Measurements from ENCODE around the gene AMOTL1. TPM values are rescaled to one million over a fixed set of nuclear protein-coding genes. Genes with fewer than 3 reads are reported as not detected.
A peak's percentile ranks its signal among the peaks of the same experiment; 100 is the strongest.

AMOTL1 gene
- total RNA-seq, 1 donor: 64.7 TPM

- peak; percentile 49 for DNase-seq (ENCODE audit: low read depth)
- no peak overlapping the region for H3K4me3 ChIP-seq (ENCODE audit: low read depth, low read length)
- TF ChIP-seq CTCF (IDR thresholded peaks at IDR 0.05; ENCODE audit: insufficient read depth, low read length): no peak
These were observed 13.7 kb downstream of the AMOTL1 start for GRCh38 chr11:94781837-94782236.

GRCh38 chr11:94782446-94782845 is 14.3 kb downstream of the AMOTL1 start:
- no peak overlapping the region for H3K4me3 ChIP-seq (ENCODE audit: low read depth, low read length)
- no peak for TF ChIP-seq CTCF (IDR thresholded peaks at IDR 0.05; ENCODE audit: insufficient read depth, low read length)
- peak; percentile 68 for DNase-seq (ENCODE audit: low read depth)

- H3K4me3 ChIP-seq (ENCODE audit: low read depth, low read length): no peak overlapping the region
- no peak for TF ChIP-seq CTCF (IDR thresholded peaks at IDR 0.05; ENCODE audit: insufficient read depth, low read length)
- DNase-seq (ENCODE audit: low read depth): peak; percentile 44
These were observed 16.7 kb downstream of the AMOTL1 start for GRCh38 chr11:94784884-94785283.

GRCh38 chr11:94785509-94785908 is 17.4 kb downstream of the AMOTL1 start:
- no peak for TF ChIP-seq CTCF (IDR thresholded peaks at IDR 0.05; ENCODE audit: insufficient read depth, low read length)
- no peak overlapping the region for H3K4me3 ChIP-seq (ENCODE audit: low read depth, low read length)
- no peak for DNase-seq (ENCODE audit: low read depth)

GRCh38 chr11:94786264-94787126 is 18.3 kb downstream of the AMOTL1 start:
- DNase-seq (ENCODE audit: low read depth): peak; percentile 71
- no peak overlapping the region for H3K4me3 ChIP-seq (ENCODE audit: low read depth, low read length)
- peak; percentile 69 for TF ChIP-seq CTCF (IDR thresholded peaks at IDR 0.05; ENCODE audit: insufficient read depth, low read length)

GRCh38 chr11:94787801-94788200 is 19.6 kb downstream of the AMOTL1 start:
- TF ChIP-seq CTCF (IDR thresholded peaks at IDR 0.05; ENCODE audit: insufficient read depth, low read length): no peak
- H3K4me3 ChIP-seq (ENCODE audit: low read depth, low read length): no peak overlapping the region
- DNase-seq (ENCODE audit: low read depth): no peak

Measured in fibroblast of the aortic adventitia (primary cell).